GM12892 (cell line): ENCODE data around the gene CCDC160.

ENCODE experiments used
- POLR2A ChIP-seq: IDR thresholded peaks from 2 replicates; pipeline ENCODE4 v1.6.1; 2011; ENCODE audit warnings: low read depth, low read length, control low read depth
- POLR2AphosphoS5 ChIP-seq: IDR thresholded peaks from 2 replicates; pipeline ENCODE4 v1.6.1; 2011; ENCODE audit warnings: low read depth, low read length, control low read depth
- TAF1 ChIP-seq: IDR thresholded peaks from 2 replicates; pipeline ENCODE4 v1.6.1; 2011; ENCODE audit warnings: low read depth, mild to moderate bottlenecking, control low read depth, low read length, borderline replicate concordance

DNA sequence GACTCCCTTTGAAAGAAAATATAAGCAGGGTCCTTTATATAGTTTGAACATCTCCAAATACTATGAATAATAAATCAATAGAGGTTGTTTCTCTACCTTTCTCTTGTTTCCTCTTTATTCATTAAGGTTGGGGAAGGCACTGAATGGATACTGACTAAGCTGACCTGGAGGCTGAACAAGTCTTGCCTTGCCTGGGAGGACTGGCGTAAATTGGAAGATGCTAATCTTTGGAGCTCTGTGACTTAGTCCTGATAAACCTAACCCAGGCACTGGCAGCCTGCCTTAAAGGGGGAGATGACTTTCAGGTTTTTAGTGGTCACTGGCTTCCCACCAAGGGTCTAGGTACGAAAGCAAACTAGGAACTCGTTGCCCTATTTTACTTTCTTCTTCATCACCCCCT is 10.5 kb downstream of the CCDC160 start:
- TF ChIP-seq POLR2A (no peak), POLR2AphosphoS5 (no peak), TAF1 (no peak)
